IPS-NIHi7 (cell line): ENCODE results near the gene CCDC85C.
A peak's percentile ranks its signal among the peaks of the same experiment; 100 is the strongest.

Experiments
- DNase-seq: peaks from one replicate; pipeline ENCODE4 v3.0.0; 2012; ENCODE audit warnings: mixed read lengths; ENCODE audit errors: extremely low spot score

The CCDC85C gene

DNA sequence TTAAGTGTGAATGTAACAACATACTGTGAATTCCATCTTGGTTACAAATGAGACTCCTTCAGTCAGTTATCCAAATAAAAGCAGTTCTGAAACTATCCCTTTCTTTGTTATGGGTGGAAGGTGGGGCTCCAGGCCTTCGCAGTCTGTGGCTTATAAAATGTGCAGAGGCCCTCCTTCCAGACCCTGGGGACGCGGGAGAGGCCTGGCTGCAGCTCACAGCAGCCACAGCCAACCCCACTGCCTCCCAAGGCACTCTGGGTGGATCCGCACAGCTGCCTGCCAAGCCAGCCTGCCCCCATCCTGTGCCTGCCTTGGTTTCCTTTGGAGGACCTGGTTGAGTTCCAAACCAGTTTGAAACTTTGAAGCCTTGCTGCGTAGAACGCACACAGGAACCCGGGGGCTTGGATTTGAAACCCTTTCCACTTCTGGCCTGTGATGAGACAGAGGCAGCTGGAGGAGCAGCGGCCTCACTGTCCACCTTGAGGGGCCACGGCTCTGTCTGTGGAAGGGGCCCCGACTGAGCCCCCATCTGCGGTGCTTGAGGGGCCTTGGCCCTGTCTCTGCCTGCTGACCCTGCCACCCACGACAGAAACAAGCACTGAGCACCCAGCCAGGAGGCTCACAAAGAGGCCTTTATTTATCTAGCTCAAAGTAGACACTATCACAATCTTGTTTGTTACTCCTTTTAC lies 92.4 kb downstream of the CCDC85C start:
- no peak for DNase-seq

DNA sequence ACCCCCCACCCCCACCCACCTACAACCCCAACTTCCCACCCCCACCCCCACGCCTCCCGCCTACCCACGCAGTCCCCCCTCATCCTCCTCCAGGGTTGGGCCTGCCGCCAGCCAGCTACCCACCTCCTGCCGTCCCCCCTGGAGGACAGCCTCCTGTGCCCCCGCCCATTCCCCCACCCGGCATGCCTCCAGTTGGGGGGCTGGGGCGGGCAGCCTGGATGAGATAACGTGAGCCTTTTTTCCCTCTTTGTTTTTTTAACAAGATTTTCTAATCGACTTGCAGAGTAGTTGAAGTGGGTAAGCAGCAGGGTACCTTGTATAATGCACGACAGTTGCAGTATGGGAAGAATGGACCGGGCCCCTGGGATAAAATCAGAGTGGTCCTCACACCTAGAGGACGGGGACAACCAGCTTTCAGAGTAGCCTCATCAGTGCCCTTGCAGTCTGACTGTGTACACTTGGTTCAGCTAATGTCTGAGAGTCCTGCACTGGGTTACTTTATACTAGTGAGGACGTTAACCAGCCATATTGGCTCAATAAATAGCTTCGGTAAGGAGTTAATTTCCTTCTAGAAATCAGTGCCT lies 93.4 kb downstream of the CCDC85C start:
- DNase-seq = no peak

DNA sequence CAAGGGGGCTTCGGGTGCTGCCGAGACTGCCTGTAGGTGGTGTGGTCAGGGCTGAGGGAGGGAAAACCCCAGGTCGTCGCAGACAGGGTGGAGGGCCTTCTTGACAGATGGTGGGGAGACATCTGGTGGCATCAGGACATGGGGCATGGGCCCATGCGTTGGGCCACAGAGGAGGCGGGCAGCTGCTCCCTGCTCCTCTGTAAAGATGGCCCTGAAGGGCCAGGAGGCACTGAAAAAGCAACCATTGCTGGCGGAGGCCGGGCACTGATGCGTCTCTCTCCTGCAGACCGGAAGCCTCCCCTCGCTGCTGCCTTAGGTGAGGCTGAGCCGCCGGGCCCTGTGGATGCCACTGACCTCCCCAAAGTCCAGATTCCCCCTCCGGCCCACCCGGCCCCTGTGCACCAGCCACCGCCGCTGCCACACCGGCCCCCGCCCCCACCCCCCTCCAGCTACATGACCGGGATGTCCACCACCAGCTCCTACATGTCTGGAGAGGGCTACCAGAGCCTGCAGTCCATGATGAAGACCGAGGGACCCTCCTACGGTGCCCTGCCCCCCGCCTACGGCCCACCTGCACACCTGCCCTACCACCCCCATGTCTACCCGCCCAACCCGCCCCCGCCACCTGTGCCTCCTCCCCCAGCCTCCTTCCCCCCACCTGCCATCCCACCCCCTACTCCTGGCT lies 94.0 kb downstream of the CCDC85C start:
- peak; percentile 10 for DNase-seq

DNA sequence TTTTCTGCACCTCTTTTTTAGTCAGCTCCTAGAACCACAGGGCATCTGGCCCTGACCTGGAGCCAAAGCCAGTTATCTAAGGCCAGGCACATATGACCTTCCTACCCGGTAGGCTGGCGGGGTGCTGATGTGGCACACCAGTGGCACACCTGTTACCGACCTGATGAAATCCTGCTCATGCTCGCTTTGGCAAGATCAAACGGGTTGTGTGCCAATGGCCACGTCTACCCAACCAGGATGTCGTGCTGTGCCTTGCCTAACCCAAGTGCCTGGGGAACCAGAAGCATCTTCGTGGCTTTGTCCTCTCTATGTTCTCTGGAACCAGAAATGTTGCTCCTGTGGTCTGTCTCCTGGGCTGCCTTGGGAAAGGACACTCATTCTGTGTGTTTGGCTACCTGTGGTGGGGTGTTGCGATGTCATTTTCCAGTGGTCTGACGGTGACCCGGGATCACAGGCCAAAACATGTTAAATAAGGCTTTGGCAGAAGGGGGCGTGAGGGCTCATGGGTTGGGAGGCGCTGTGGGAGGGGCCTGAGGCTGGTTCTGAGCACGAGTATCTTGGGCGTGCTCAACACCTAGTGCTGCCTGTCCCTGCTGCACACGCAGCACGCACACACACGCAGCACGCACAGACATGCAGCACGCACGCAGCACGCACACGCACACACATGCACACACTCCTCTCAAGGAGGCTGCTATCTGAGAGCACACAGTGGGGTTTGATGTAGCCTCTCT lies 94.9 kb downstream of the CCDC85C start:
- DNase-seq = peak; percentile 55

DNA sequence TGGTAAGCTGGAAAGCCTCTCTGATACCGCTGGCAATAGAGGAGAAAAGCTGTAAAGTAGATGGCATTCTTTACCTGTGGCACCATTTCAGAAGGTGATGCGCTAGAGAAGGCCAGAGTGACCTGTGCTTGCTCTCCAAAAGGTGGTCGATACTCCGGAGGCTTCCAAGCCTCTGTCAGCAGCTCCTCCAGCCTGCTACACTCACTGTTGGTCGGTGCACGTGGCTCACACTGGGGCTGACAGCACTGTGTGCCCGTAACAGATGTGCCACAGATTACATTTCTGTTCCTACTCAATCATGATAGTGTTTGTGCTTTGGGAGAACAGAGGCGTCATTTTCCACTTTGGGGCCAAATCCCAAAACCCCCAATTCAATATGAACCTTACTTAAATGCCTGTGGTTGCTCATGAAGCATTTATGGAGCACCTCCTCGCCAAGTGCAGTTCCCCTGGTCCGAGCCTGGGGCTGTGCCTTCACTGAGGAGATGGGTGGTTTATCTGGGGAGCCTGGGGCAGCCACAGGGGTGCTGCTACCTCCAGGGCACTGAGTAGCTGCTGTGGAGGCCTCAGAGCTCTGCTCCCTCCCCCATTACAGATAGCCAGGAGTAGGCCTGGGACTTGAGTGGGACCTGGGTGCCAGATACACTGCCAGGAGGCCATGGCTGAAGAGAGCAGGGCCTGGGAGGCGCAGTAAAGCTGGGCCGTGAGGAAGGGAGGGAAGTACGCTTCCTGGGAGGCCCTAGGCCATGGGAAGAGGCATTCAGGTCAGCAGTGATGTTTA lies 96.0 kb downstream of the CCDC85C start:
- no peak for DNase-seq

DNA sequence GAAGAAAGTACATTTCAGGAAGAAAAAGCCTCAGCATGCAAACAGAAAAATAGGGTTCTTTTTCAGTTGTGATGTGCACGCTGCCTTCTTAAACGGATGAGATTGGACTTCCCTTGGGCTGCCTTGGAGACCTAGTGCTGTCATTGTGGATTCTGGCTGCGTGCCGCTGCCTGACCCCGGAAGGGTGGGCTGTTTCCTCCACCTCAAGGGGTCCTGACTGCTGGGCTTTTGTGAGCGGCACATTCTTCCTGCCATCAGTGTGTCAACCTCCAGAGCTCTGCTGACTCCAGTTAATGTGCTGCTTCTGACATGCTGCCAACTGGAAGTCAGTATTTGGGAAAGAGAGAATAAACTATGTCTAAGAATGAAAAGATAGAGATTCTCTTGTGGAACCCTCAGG lies 97.7 kb downstream of the CCDC85C start:
- no peak for DNase-seq

DNA sequence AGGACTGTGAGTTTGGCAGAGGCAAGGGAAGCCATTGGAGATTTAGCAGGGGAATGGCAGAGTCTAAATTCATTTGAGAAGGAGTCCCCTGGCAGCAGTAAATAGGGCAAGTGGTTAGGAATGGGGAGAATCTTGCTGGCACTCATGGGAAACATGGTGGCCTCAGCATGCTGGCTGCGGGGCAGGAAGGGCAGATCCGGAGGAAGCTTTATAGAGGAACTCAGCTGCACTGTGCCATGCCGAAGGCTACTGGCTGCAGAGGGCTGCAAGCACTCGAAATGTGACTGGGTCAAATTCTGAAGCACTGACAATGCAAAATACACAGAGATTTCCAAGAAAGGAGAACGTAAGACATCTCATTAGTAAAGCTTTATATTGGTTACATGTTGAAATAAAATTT lies 98.9 kb downstream of the CCDC85C start:
- DNase-seq = no peak

DNA sequence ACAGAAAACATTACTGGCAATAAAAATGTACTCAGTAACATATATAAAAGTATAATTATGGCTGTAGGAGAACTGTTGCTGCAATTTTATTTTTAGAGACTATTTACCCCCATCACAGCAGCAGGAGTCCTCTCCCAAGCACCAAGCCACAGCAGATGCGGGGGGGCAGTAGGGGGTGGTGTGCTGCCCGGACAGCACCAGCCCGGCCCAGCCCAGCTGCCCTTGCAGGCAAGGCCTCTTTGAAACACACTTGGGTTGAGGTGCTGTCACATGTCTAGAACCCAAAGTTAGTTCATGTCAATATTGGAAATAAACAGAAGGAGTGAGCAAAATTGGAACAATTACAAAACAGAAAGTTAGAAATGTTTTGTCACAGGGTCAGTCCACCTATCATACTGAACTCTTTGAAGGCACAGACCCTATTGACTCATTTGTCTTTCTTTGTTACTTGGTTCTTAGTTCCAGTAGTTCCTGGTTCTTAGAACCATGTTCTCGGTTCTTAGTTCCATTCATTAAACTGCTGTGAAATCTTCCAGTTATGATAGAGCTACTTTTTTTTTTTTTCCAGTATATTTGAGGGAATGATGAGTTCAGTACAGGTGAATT lies 100.1 kb downstream of the CCDC85C start:
- DNase-seq = no peak

DNA sequence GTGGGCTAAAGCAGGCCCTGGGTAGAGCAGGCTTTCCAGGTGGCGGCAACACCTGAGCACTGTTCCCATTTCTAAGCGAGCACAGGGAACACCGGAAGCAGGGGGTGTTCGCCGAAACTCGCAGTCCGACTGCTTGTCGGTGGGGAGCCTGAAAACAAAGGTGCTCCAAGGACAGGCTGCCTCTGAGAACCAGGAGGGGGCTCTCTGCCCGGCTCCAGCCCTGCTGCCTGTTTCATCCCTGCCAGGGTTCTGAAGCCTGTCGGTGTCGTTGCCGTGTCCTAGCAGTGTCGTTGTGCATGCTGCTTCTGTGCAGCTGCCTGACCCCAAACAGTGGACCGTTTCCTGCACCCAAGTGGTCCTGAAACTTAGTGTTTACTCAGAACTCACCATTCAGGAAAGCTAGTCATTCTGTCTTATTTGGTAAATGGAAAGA lies 101.0 kb downstream of the CCDC85C start:
- DNase-seq = peak; percentile 56

DNA sequence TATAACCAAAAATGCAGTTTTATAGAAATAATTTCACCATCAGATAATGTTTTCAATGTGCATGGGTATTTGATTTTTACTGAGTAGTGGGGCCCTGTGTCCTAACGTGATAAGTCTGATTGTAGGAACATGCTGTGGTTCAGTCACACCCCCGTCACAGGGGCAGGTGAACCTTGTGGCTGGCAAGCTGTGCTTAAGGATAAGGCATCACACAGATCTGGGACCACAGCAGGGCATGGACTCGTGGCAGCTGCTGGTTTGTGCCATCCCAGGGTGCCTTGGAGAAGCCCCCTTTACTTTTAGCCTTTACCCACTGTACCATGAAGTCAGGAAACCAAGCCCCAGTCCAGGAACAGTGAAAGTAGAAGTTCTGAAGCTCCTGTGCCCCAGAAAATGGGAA lies 106.1 kb downstream of the CCDC85C start:
- no peak for DNase-seq

DNA sequence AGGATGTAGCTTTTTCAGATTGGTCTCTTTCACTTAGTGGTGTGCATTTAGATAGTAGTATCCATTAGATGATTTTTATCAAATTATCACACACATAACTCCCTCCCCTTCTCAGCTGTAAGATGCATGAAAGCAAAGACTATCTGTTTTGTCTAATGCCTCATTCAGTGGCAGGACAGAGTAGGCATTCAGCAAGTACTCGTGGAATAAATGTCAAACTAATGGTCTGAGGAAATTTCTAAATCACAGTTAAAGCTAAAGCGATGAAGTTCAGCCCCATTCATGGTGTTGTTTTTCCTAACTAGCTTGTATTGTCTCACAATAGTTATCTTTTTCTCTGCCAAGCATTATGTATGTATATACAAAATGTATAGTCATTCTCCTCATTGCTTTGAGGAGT lies 106.7 kb downstream of the CCDC85C start:
- DNase-seq = no peak

DNA sequence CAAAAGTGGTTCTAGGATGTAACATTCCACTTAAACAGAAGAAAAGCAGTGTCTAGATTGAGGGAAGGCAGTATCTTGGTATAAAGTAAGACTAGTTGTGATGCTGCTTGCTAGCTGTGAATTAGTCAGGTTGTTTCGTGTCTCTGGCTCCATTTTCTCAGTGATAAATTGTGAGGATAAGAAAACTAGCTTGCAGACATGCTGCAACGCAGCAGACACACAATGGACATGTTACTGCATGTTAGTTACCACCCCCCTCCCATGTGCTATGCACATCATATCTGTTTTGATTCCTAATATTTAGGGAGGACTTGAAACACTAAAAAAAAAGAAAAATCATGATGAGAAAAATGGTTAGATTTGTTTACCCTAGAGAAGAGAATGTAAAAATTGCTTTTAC lies 119.9 kb downstream of the CCDC85C start:
- no peak for DNase-seq

DNA sequence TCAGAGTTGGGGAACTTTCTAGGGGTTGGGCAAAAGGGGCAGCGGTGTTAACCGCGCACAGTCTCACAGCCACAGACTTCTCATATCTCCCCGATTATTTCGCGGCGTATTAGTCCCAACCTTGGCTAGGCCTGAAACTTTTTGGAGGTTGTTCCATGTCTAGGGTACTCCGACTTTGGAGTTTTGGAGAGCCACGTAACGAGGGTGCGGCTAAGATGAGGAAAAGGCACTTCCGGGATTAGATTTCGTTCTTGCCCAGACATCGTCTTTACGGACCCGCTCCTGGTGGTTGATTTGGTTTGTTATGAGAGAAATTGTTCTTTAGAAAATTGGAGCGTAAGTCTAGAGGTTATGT lies 122.3 kb downstream of the CCDC85C start:
- DNase-seq = no peak

DNA sequence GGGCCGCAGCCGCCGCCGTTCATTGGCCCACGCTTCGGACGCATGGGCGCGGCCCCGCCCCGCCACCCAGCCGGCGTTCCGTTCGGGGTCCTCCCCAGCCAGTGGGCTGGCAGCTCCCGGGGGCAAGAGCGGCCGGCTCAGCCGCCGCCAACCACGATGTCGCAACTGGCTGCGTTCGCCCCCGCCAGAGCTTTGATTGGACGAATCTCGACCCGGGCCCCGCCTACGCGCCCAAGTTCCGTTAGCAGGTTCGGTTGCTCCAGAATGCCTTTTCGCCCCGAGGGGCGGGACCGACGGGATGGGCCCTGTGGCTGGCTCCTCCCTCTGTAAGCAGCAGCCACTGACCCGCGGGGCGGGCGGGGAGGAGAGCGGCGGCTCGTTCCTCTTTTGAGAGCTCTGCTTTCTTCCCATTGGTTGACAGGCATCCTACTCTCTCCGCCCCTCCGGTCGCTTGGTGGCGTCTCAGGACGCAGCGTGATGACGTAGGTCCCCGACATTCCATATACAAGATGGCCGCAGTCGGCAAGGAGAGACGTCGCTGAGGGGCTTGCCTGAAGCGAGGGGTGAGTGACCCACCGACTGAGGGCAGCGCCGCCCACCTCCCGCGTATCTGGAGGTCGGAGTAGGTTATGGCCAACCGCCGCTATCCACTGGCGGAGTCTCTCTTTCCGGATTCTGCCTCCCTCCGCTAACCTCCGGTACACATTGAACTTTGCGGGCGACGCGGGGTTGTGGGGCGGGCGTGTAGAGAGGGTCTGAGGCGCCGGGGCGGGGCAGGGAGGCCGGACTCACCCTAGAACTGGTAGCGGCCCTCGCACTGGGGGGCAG lies 122.9 kb downstream of the CCDC85C start, which contains the start of gene CCNK:
TSS of gene CCNK (plus strand) at position 493 of the 828 bp plus-strand sequence. CDS start 11,269 bp downstream, outside the sequence.
- DNase-seq = peak; percentile 99

DNA sequence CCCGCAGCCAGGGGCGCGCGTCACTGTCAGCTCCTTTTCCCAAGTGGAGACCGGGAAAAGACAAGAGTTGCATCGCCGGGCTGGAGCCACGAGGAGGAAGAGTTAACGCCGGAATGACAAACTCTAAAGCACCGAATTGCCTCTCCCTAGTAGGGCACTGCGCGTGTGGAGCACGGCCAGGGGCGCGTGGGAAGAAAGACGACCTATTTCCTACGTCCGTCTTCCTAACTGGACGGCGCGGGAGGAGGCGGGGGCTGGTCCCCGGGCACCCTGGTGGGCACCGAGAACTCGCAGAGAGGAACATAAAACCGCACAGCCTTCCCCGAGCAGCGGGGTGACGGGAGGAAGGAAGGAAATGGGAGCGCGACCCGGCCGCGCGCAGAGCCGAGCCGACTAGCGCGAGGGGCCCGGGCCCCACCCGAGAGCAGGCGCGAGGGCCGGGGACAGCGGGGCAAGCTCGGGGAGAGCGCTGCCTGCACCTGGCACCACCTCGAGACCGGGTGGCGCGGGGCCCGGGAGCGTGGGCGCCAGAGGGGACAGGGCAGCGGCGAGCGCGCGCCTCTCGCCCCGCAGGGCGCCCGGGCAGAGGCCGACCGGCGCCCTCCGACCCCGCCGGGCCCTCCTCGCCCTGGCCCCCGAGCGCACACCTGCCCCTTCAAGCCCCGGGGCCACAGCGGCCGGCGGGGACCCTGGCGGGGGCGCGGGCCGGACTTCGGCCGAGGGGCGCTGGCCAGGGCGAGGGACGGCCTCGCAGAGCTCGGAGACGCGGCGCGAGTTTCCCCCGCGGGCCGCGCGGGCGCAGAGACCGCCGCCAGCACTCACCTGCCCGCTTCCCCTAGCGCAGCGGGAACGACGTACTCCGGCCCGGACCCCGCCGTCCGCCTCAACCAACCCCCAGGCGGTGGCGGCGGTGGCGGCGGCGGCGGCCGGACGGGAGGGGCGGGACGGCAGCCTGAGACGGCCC lies 123.8 kb downstream of the CCDC85C start, which contains the start of gene SETD3:
TSS of gene SETD3 (minus strand) at position 954 of the 964 bp plus-strand sequence. CDS start 15,054 bp downstream, outside the sequence.
- DNase-seq = peak; percentile 56

DNA sequence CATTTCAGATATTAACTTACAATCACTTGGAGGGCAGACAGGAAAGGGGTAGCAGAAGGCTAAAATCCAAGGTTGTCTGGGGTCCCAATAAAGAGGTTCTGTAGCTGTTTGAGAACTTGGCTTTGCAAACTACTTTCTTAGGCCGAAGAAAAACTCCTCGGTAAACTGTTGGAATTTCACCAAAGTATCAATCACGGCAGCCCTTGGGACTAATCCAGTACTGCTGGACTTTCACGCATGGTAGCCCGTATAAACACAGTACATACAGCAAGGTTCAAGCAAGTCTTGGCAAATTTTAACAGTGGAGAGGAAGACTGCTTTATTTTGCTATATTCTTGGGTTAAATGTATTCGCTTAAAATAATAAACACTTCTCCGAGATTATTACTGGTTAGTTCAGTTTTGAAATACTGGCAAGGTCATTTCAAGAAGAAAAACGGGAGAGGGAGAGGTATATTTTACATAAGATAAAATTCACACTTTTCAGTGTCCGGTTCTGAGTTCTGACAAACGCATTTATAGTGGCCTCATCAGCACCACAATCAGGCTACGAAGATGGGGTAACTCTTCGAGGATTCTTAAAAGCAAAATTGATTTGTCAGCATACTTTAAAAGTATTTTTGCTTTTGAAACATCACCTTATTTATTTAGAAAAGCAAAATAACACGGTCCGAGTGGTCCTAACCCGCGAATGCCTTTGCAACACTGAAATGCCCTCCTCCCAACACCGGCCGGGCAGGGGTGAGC lies 124.7 kb downstream of the CCDC85C start:
- DNase-seq = no peak

DNA sequence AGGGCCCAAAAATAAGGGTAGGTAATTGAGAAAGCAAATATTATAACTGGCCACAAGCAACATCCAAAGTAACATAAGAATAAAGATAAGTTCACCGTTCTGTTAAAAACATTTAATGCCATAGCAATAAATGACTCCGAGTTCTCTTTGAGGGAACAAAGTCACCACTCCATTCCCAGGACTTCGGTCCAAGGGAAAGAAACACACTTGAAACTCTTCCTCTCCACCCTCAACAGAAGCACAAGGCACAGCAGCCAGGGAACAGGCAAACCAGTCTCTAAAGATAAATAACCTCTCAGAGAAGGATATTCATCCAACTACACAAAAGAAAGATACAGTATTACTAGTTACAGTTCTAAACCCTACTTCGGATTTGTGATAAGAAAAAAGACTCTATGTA lies 125.9 kb downstream of the CCDC85C start:
- DNase-seq = no peak

DNA sequence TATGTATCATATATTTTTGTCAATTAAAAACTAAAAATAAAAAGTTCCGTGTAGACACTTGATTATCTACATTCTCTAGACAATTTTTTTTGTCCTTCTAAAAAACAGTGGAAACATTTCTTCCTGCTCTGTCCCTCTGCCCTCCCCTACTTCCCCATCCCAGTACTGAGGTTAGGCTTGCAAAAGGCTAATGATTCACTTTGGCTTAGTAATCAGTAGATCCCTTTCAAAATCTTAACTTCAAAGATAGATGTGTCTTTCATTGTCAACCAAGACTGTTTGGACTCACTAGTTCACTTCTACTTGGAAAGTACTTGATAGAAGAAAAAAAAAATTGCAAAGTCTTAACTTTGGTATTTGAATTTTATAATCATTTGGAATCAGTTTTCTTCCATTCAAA lies 127.1 kb downstream of the CCDC85C start:
- DNase-seq = no peak
